HepG2 (cell line): ENCODE data around the gene ENO3. TPM values are rescaled to one million over a fixed set of nuclear protein-coding genes. Genes with fewer than 3 reads are reported as not detected.

Experiments used
- ATAC-seq: fragments of 200-7000 bp; cut with Tn5 transposase; 3 replicates; pipeline ENCODE4 v1.9.1; 2020; ENCODE audit warnings: mild to moderate bottlenecking, moderate library complexity
- BruUV-seq: library from RNA; stranded (reverse); fragments of 400-500 nt; replicated peaks from 2 replicates; lab custom pipeline; 2021; lab: Mats Ljungman, UMichigan
- CTCF ChIA-PET: fragments of 300-600 bp; formaldehyde crosslinking; extraction: SDS; loops from one replicate; lab custom pipeline; 2021; ENCODE audit warnings: low total read pairs, inconsistent platforms, low intra/inter-chr PET ratio; lab: Yijun Ruan, JAX
- POLR2A ChIA-PET: fragments of 350-600 bp; sonication (Branson Sonifier 250); formaldehyde crosslinking; loops from one replicate; lab custom pipeline; 2020; ENCODE audit warnings: antibody characterized with exemption, inconsistent platforms; lab: Yijun Ruan, JAX
- DNase-seq: peaks from one replicate; pipeline ENCODE4 v3.0.0-alpha.2; 2015; ENCODE audit warnings: low spot score
- FAIRE-seq: peaks from 3 replicates; lab custom pipeline; 2011; peaks lifted over from hg19 to GRCh38; lab: Jason Lieb, UNC
- H2AFZ ChIP-seq: one replicate; pipeline ENCODE4 v1.6.1; 2011; ENCODE audit warnings: low read length, inconsistent platforms
- H3K27ac ChIP-seq: fragments of 300-600 bp; 3 replicates; pipeline ENCODE4 v1.8.0; 2011; ENCODE audit warnings: mixed run types, mild to moderate bottlenecking, mixed read lengths, low read length, inconsistent platforms; ENCODE audit not compliant: insufficient read depth; ENCODE audit errors: extremely low read length
- H3K27me3 ChIP-seq, 2 experiments: fragments of 200-600 bp in 1 of 2; 2 replicates in 1 of 2; 3 replicates in 1 of 2; pipeline versions ENCODE4 v1.6.0 to v1.8.0; 2011; ENCODE audit warnings: low read length in 2 of 2, mild to moderate bottlenecking in 2 of 2, moderate library complexity in 2 of 2, inconsistent platforms in 1 of 2; ENCODE audit not compliant: insufficient read depth in 2 of 2, control insufficient read depth in 1 of 2
- H3K36me3 ChIP-seq, 2 experiments: fragments of 200-600 bp in 1 of 2; replicated peaks in 1 of 2; 2 replicates in 1 of 2; 3 replicates in 1 of 2; pipeline versions ENCODE4 v1.5.1 to v1.8.0; 2011; ENCODE audit warnings: low read length in 2 of 2, inconsistent platforms in 1 of 2; ENCODE audit not compliant: insufficient read depth in 2 of 2, control insufficient read depth in 1 of 2
- H3K4me1 ChIP-seq: 2 replicates; pipeline ENCODE4 v1.5.1; 2012; ENCODE audit warnings: low read length, inconsistent platforms; ENCODE audit not compliant: insufficient read depth
- H3K4me2 ChIP-seq: 2 replicates; pipeline ENCODE4 v1.6.0; 2011; ENCODE audit warnings: low read depth, low read length, inconsistent platforms
- H3K4me3 ChIP-seq, 3 experiments: fragments of 200-600 bp in 1 of 3; sonication (generic), shearing (Covaris generic) in 1 of 3; replicated peaks in 1 of 3; 2 replicates each; pipeline ENCODE4 v1.5.1; 2011 to 2016; ENCODE audit warnings: low read length in 3 of 3, inconsistent platforms in 2 of 3, low read depth in 2 of 3, mild to moderate bottlenecking in 2 of 3, control low read depth in 1 of 3, mixed read lengths in 1 of 3; ENCODE audit not compliant: insufficient read depth in 1 of 3
- H3K79me2 ChIP-seq: one replicate; pipeline ENCODE4 v1.6.1; 2011; ENCODE audit warnings: low read length, inconsistent platforms; ENCODE audit not compliant: insufficient read depth
- H3K9ac ChIP-seq: 2 replicates; pipeline ENCODE4 v1.6.0; 2011; ENCODE audit warnings: mild to moderate bottlenecking, low read depth, low read length, inconsistent platforms; ENCODE audit not compliant: insufficient read depth
- H3K9me3 ChIP-seq: 2 replicates; pipeline ENCODE4 v1.5.1; 2012; ENCODE audit warnings: mild to moderate bottlenecking, low read length
- H4K20me1 ChIP-seq: 2 replicates; pipeline ENCODE4 v1.6.0; 2011; ENCODE audit warnings: inconsistent platforms, mild to moderate bottlenecking, low read length, moderate library complexity; ENCODE audit not compliant: insufficient read depth
- CCAR2 ChIP-seq: fragments of 200-400 bp; formaldehyde crosslinking; optimal IDR thresholded peaks from 2 replicates; pipeline ENCODE3; 2018; ENCODE audit warnings: low read depth, mild to moderate bottlenecking, low read length, moderate library complexity
- LBX2 ChIP-seq: sonication (generic); formaldehyde crosslinking; IDR thresholded peaks from 2 replicates; pipeline ENCODE4 v1.5.0; 2020; ENCODE audit warnings: missing genetic modification reagents, mild to moderate bottlenecking, borderline replicate concordance
- LCORL ChIP-seq, 2 experiments: fragments of 450-650 bp in 1 of 2; sonication (generic) in 1 of 2; formaldehyde crosslinking in 1 of 2; IDR thresholded peaks; 2 replicates each; pipeline versions ENCODE4 v1.5.0 to v1.6.1; 2017 to 2020; ENCODE audit warnings: antibody characterized with exemption in 1 of 2, missing genetic modification reagents in 1 of 2
- RARA ChIP-seq: IDR thresholded peaks from 2 replicates; pipeline ENCODE4 v1.6.1; 2016; ENCODE audit warnings: missing genetic modification reagents, missing compliant biosample characterization
- RERE ChIP-seq: IDR thresholded peaks from 2 replicates; pipeline ENCODE4 v1.6.1; 2016; ENCODE audit warnings: low read depth, missing genetic modification reagents, missing compliant biosample characterization
- STAG1 ChIP-seq: sonication (generic); formaldehyde crosslinking; IDR thresholded peaks from 2 replicates; pipeline ENCODE4 v1.4.0; 2020; ENCODE audit warnings: missing genetic modification reagents
- TIGD3 ChIP-seq: sonication (generic); formaldehyde crosslinking; IDR thresholded peaks from 2 replicates; pipeline ENCODE4 v1.5.1; 2020; ENCODE audit warnings: mild to moderate bottlenecking, missing genetic modification reagents, borderline replicate concordance
- TRIM24 ChIP-seq: sonication (generic); formaldehyde crosslinking; IDR thresholded peaks from 2 replicates; pipeline ENCODE4 v1.8.0; 2022; ENCODE audit warnings: mild to moderate bottlenecking, missing genetic modification reagents
- U2AF1 ChIP-seq: fragments of 200-400 bp; formaldehyde crosslinking; optimal IDR thresholded peaks from 2 replicates; pipeline ENCODE3; 2017; ENCODE audit warnings: mild to moderate bottlenecking, low read depth, low read length
- ZBTB8A ChIP-seq: sonication (generic); formaldehyde crosslinking; IDR thresholded peaks from 2 replicates; pipeline ENCODE4 v1.4.0; 2020; ENCODE audit warnings: mild to moderate bottlenecking, low read depth, missing genetic modification reagents, borderline replicate concordance
- ZNF333 ChIP-seq: sonication (generic); formaldehyde crosslinking; IDR thresholded peaks from 2 replicates; pipeline ENCODE4 v1.4.0; 2020; ENCODE audit warnings: mild to moderate bottlenecking, missing genetic modification reagents, borderline replicate concordance
- ZNF589 ChIP-seq: sonication (generic); formaldehyde crosslinking; conservative IDR thresholded peaks from 2 replicates; pipeline ENCODE4 v1.8.0; 2022; ENCODE audit warnings: mild to moderate bottlenecking, moderate library complexity, missing genetic modification reagents
- ZNF772 ChIP-seq: sonication (generic); formaldehyde crosslinking; IDR thresholded peaks from 2 replicates; pipeline ENCODE4 v1.5.0; 2020; ENCODE audit warnings: mild to moderate bottlenecking, missing genetic modification reagents
- ZNF773 ChIP-seq: sonication (generic); formaldehyde crosslinking; IDR thresholded peaks from 2 replicates; pipeline ENCODE4 v1.4.0; 2020; ENCODE audit warnings: missing genetic modification reagents, borderline replicate concordance
- WGBS: methylation state at CpG from one replicate; pipeline ENCODE4 v1.1.6; 2017; ENCODE audit warnings: low lambda C conversion rate; 5-methylcytosine and 5-hydroxymethylcytosine counted together
- in situ Hi-C: cut with HindIII; loops from 2 replicates; pipeline ENCODE4 v1.10.0; 2017; ENCODE audit warnings: low pct_unique_long_range_greater_than_20kb; ENCODE audit not compliant: extremely low pct_ligation_motif_present
- intact Hi-C: fragments of 100-400 bp; cut with micrococcal nuclease; formaldehyde crosslinking; loops from one replicate; pipeline ENCODE4 v1.10.0; 2022; ENCODE audit not compliant: unreplicated experiment
- polyA plus RNA-seq, 8 experiments: library from polyadenylated mRNA; depleted of rRNA in 3 of 8; stranded (reverse) in 7 of 8; unstranded in 1 of 8; fragments of >200 nt; fragmentation: Illumina TruSeq in 4 of 8; extraction: Trizol in 4 of 8; gene quantifications; 2 replicates each; pipeline versions ENCODE4 v1.2.1 to v1.2.3, GENCODE V29; 2011 to 2016; ENCODE audit warnings: low read depth in 4 of 8, missing spikeins in 1 of 8, mixed read lengths in 1 of 8; ENCODE audit not compliant: insufficient read depth in 1 of 8
- total RNA-seq, 5 experiments: library from RNA; depleted of rRNA; stranded (reverse); fragments of >200 nt; fragmentation: Illumina TruSeq; extraction: Trizol; gene quantifications; 2 replicates each; pipeline ENCODE4 v1.2.3, GENCODE V29; 2016; ENCODE audit warnings: low read depth in 1 of 5
- TF ChIP-seq, protein P1 (sequence below): sonication (generic); formaldehyde crosslinking; IDR thresholded peaks from 2 replicates; pipeline ENCODE4 v1.4.0; 2020; ENCODE audit warnings: mild to moderate bottlenecking, missing genetic modification reagents

ENO3 gene
- total and polyA plus RNA-seq, 2 of the 13 experiments (the other 11 are each of a cell fraction or from before 2014, with no cell fraction given) = 59.8 to 69.8 TPM

GRCh38 chr17:5003214-5003867 is 52.4 kb downstream of the ENO3 start:
- Histone ChIP-seq H3K4me1 (peaks cover 13% of the 10 kb centered on the region), H3K4me2 (no peak overlapping the region), H3K27ac (no peak overlapping the region), H3K9ac (no peak overlapping the region), H2AFZ (no peak overlapping the region), H4K20me1 (no peaks in the 10 kb centered on the region), H3K27me3 (no peaks in the 10 kb centered on the region; a peak in 1 of 5 replicates), H3K36me3 (peaks cover 21 to 71% of the 10 kb centered on the region in 2 experiments), H3K79me2 (peaks cover 24% of the 10 kb centered on the region), H3K4me3 (no peak overlapping the region), H3K9me3 (no peaks in the 10 kb centered on the region)
- CTCF ChIA-PET = no interaction called here
- intact Hi-C loops = no loop called here
- POLR2A ChIA-PET = no interaction called here
- in situ Hi-C loops = no loop called here
- DNase-seq (no peak), ATAC-seq (no peak), FAIRE-seq (no peak)
- WGBS = 95% methylated on average over 18 of the region's 18 CpGs
- BruUV-seq = no TSS peak
- TF ChIP-seq RERE (CRISPR knock-in tag) (no peak), LCORL (IDR thresholded peaks at IDR 0.05) (no peak), LCORL (CRISPR knock-in tag; IDR thresholded peaks at IDR 0.05) (no peak), TRIM24 (CRISPR knock-in tag) (no peak), ZNF589 (CRISPR knock-in tag) (no peak), TIGD3 (CRISPR knock-in tag) (no peak), ZNF772 (no peak), CCAR2 (no peak), ZNF773 (CRISPR knock-in tag) (no peak), STAG1 (CRISPR knock-in tag) (no peak), RARA (CRISPR knock-in tag) (no peak), ZNF333 (CRISPR knock-in tag) (no peak), U2AF1 (no peak), ZBTB8A (no peak), LBX2 (CRISPR knock-in tag) (no peak)
- TF ChIP-seq, protein P1, sequence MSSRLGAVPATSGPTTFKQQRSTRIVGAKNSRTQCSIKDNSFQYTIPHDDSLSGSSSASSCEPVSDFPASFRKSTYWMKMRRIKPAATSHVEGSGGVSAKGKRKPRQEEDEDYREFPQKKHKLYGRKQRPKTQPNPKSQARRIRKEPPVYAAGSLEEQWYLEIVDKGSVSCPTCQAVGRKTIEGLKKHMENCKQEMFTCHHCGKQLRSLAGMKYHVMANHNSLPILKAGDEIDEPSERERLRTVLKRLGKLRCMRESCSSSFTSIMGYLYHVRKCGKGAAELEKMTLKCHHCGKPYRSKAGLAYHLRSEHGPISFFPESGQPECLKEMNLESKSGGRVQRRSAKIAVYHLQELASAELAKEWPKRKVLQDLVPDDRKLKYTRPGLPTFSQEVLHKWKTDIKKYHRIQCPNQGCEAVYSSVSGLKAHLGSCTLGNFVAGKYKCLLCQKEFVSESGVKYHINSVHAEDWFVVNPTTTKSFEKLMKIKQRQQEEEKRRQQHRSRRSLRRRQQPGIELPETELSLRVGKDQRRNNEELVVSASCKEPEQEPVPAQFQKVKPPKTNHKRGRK = no peak
